OCI-LY7 (cell line): ENCODE measurements around the gene TAF6L. TPM values are rescaled to one million over a fixed set of nuclear protein-coding genes. Genes with fewer than 3 reads are reported as not detected.

ENCODE experiments used
- BruUV-seq: library from RNA; stranded (reverse); fragments of 400-500 nt; replicated peaks from 2 replicates; lab custom pipeline; 2021; lab: Mats Ljungman, UMichigan
- CTCF ChIA-PET: fragments of 300-600 bp; sonication (Branson Sonifier 250); formaldehyde crosslinking; loops from one replicate; lab custom pipeline; 2022; ENCODE audit warnings: antibody characterized with exemption; ENCODE audit not compliant: unreplicated experiment; lab: Charles Lee
- POLR2A ChIA-PET: fragments of 300-600 bp; sonication (Branson Sonifier 250); formaldehyde crosslinking; loops from one replicate; lab custom pipeline; 2022; ENCODE audit warnings: antibody characterized with exemption; lab: Charles Lee
- DNase-seq: peaks from one replicate; pipeline ENCODE4 v3.0.0-alpha.2; 2015; ENCODE audit warnings: low spot score
- H2AFZ ChIP-seq: fragments of 200-600 bp; sonication (generic), shearing (Covaris generic); 2 replicates; pipeline ENCODE4 v1.6.1; 2014; ENCODE audit warnings: mild to moderate bottlenecking, antibody characterized with exemption, low read length, moderate library complexity
- H3K27ac ChIP-seq: fragments of 200-600 bp; sonication (generic); 2 replicates; pipeline ENCODE4 v1.5.1; 2014; ENCODE audit warnings: mixed run types, low read depth, mild to moderate bottlenecking, moderate library complexity, low read length, inconsistent platforms; ENCODE audit not compliant: poor library complexity, severe bottlenecking
- H3K36me3 ChIP-seq: fragments of 200-600 bp; sonication (generic); 2 replicates; pipeline ENCODE4 v1.6.1; 2014; ENCODE audit warnings: mild to moderate bottlenecking, antibody characterized with exemption, low read length, moderate library complexity, mixed read lengths; ENCODE audit not compliant: insufficient read depth
- H3K4me1 ChIP-seq: fragments of 200-600 bp; sonication (generic); 2 replicates; pipeline ENCODE4 v1.5.1; 2014; ENCODE audit warnings: mild to moderate bottlenecking, low read length; ENCODE audit not compliant: insufficient read depth, poor library complexity, severe bottlenecking
- H3K4me2 ChIP-seq: fragments of 200-600 bp; sonication (generic); 2 replicates; pipeline ENCODE4 v1.6.1; 2014; ENCODE audit warnings: mild to moderate bottlenecking, low read length
- H3K4me3 ChIP-seq: fragments of 200-600 bp; sonication (generic); 2 replicates; pipeline ENCODE4 v1.5.1; 2014; ENCODE audit warnings: mild to moderate bottlenecking, low read depth, low read length; ENCODE audit not compliant: poor library complexity, severe bottlenecking
- H3K79me2 ChIP-seq: fragments of 200-600 bp; sonication (generic); 2 replicates; pipeline ENCODE4 v1.6.1; 2016; ENCODE audit warnings: low read depth, mild to moderate bottlenecking, low read length, moderate library complexity, mixed read lengths; ENCODE audit not compliant: insufficient read depth
- H3K9me2 ChIP-seq: fragments of 200-600 bp; sonication (generic); 2 replicates; pipeline ENCODE4 v1.6.1; 2016; ENCODE audit warnings: mild to moderate bottlenecking, low read length, mixed read lengths; ENCODE audit not compliant: insufficient read depth
- H3K9me3 ChIP-seq: fragments of 200-600 bp; sonication (generic); 2 replicates; pipeline ENCODE4 v1.6.1; 2014; ENCODE audit warnings: mild to moderate bottlenecking, mixed run types, low read length, mixed read lengths
- H4K20me1 ChIP-seq: fragments of 200-600 bp; sonication (generic); 2 replicates; pipeline ENCODE4 v1.6.1; 2014; ENCODE audit warnings: mild to moderate bottlenecking, antibody characterized with exemption, low read length, moderate library complexity, mixed read lengths; ENCODE audit not compliant: insufficient read depth
- CTCF ChIP-seq: fragments of 200-600 bp; sonication (generic); conservative IDR thresholded peaks from 2 replicates; pipeline ENCODE4 v1.5.1; 2014; ENCODE audit warnings: mild to moderate bottlenecking, antibody characterized with exemption, low read length, moderate library complexity, mixed read lengths
- EZH2phosphoT487 ChIP-seq: fragments of 200-600 bp; sonication (generic); IDR thresholded peaks from 2 replicates; pipeline ENCODE4 v1.6.1; 2018; ENCODE audit warnings: low read depth, borderline replicate concordance, mild to moderate bottlenecking, mixed run types, antibody characterized with exemption, low read length, moderate library complexity, mixed read lengths
- intact Hi-C: fragments of 100-400 bp; cut with micrococcal nuclease; formaldehyde crosslinking; loops from one replicate; pipeline ENCODE4 v1.10.0; 2022; ENCODE audit not compliant: unreplicated experiment
- total RNA-seq, 2 experiments: library from RNA; depleted of rRNA in 1 of 2; stranded (reverse); fragments of >200 nt in 1 of 2; shearing (Covaris generic) in 1 of 2; gene quantifications; 2 replicates each; pipeline ENCODE4 v1.2.3, GENCODE V29; 2014 to 2022

TAF6L gene
- total RNA-seq, 2 experiments from 2014 or later = 26.1 to 29.9 TPM

- TF ChIP-seq CTCF = 0 out of 2 replicates have a peak, but pooled peaks have one; percentile 25
- TF ChIP-seq EZH2phosphoT487 = no peak
- ChIA-PET POLR2A (interaction anchor here (0.6 to 1.9 kb wide), 23 partner anchors 11 to 155 kb away, joined by 3 to 15 read pairs (median 5); partner anchors contain the start of genes B3GAT3, C11orf98, CSKMT and EEF1G), CTCF (interaction anchor here (0.6 to 1.2 kb wide), 3 partner anchors 10 to 1081 kb away, joined by 3 to 4 read pairs (median 3); no protein-coding TSS in a partner anchor)
Observed at GRCh38 chr11:62727165-62727871, 43.9 kb upstream of the TAF6L start, which contains the start of gene HNRNPUL2. Gene HNRNPUL2, minus strand, starts transcription at chr11:62727457. Its CDS starts 301 bp downstream, at chr11:62727156.

GRCh38 chr11:62727872-62728170, 43.4 kb upstream of the TAF6L start:
- Histone ChIP-seq H3K4me1 (peaks cover 28% of the 10 kb centered on the region), H3K9me2 (no peaks in the 10 kb centered on the region), H3K36me3 (peaks cover 48% of the 10 kb centered on the region), H4K20me1 (peaks cover 31% of the 10 kb centered on the region), H3K9me3 (no peaks in the 10 kb centered on the region), H3K27ac (peak overlapping the region; percentile 93), H3K4me3 (peak overlapping the region; percentile 97), H3K79me2 (peaks cover 88% of the 10 kb centered on the region), H2AFZ (peak overlapping the region; percentile 70; the same call in 1 of the 2 replicates), H3K4me2 (peak overlapping the region; percentile 80)
- intact Hi-C loops = loop anchor here (1.0 to 10.0 kb wide), 8 partner anchors 21 to 135 kb away; partner anchors contain the start of genes BSCL2, GNG3, LBHD1 and TAF6L
- DNase-seq = peak; percentile 99
- TF ChIP-seq CTCF (no peak), EZH2phosphoT487 (no peak)
- CTCF ChIA-PET = interaction anchor here (1.2 kb wide), 1 partner anchor 11 kb away, joined by 3 read pairs; no protein-coding TSS in a partner anchor
- POLR2A ChIA-PET = interaction anchor here (0.6 to 1.9 kb wide), 23 partner anchors 10 to 155 kb away, joined by 3 to 15 read pairs (median 5); partner anchors contain the start of genes B3GAT3, C11orf98, CSKMT and EEF1G
- no TSS peak for BruUV-seq

More at GRCh38 chr11:62727165-62727871, 43.9 kb upstream of the TAF6L start, which contains the start of gene HNRNPUL2:
- H3K36me3 ChIP-seq = peaks cover 53% of the 10 kb centered on the region
- H3K4me3 ChIP-seq = peak within 1 kb of the TSS; percentile 97
- H3K9me3 ChIP-seq = no peaks in the 10 kb centered on the region
- peaks cover 35% of the 10 kb centered on the region for H4K20me1 ChIP-seq
- intact Hi-C loops = loop anchor here (1.0 to 10.0 kb wide), 7 partner anchors 21 to 133 kb away; partner anchors contain the start of genes BSCL2, GNG3, LBHD1 and TAF6L
- peaks cover 88% of the 10 kb centered on the region for H3K79me2 ChIP-seq
- peak within 1 kb of the TSS; percentile 70; the same call in 1 of the 2 replicates for H2AFZ ChIP-seq
- H3K27ac ChIP-seq = peak within 1 kb of the TSS; percentile 93
- H3K4me1 ChIP-seq = peaks cover 28% of the 10 kb centered on the region
- H3K9me2 ChIP-seq = no peaks in the 10 kb centered on the region
- peak; percentile 100 for DNase-seq
- peak within 1 kb of the TSS; percentile 80 for H3K4me2 ChIP-seq
- BruUV-seq = no TSS peak
